K562 (cell line): ENCODE results near the gene CAPRIN2. TPM values are rescaled to one million over a fixed set of nuclear protein-coding genes. Genes with fewer than 3 reads are reported as not detected.
A peak's percentile ranks its signal among the peaks of the same experiment; 100 is the strongest.

ENCODE experiments used
- AFF4 ChIP-seq: sonication (generic); formaldehyde crosslinking; IDR thresholded peaks from 2 replicates; pipeline ENCODE4 v1.8.0; 2023; ENCODE audit warnings: mild to moderate bottlenecking, missing genetic modification reagents
- CHD2 ChIP-seq: IDR thresholded peaks from 2 replicates; pipeline ENCODE4 v1.6.1; 2011; ENCODE audit warnings: low read depth, low read length
- DDX20 ChIP-seq: fragments of 450-650 bp; IDR thresholded peaks from 2 replicates; pipeline ENCODE4 v1.6.1; 2016; ENCODE audit warnings: missing genetic modification characterization, low read depth, mild to moderate bottlenecking, missing compliant biosample characterization, moderate library complexity
- ETV1 ChIP-seq: fragments of 450-650 bp; conservative IDR thresholded peaks from 2 replicates; pipeline ENCODE4 v1.6.1; 2016; ENCODE audit warnings: missing genetic modification characterization, control low read depth, low read depth, missing compliant biosample characterization
- MAFF ChIP-seq: IDR thresholded peaks from 2 replicates; pipeline ENCODE4 v1.6.1; 2012; ENCODE audit warnings: low read length, improper control_type of control experiment
- MCM7 ChIP-seq, 2 experiments: fragments of 450-650 bp; IDR thresholded peaks; 2 replicates each; pipeline ENCODE4 v1.6.1; 2016 to 2018
- NELFE ChIP-seq: IDR thresholded peaks from 2 replicates; pipeline ENCODE4 v1.6.1; 2011; ENCODE audit warnings: mild to moderate bottlenecking; ENCODE audit not compliant: insufficient read depth, insufficient read length
- NR2C1 ChIP-seq, 2 experiments: fragments of 450-650 bp; IDR thresholded peaks; 2 replicates each; pipeline ENCODE4 v1.6.1; 2017; ENCODE audit warnings: mild to moderate bottlenecking in 2 of 2, antibody characterized with exemption in 1 of 2, inconsistent platforms in 1 of 2, missing compliant biosample characterization in 1 of 2, missing genetic modification characterization in 1 of 2
- SFPQ ChIP-seq: fragments of 200-400 bp; formaldehyde crosslinking; IDR thresholded peaks from 2 replicates; pipeline ENCODE4 v1.6.1; 2017; ENCODE audit warnings: mild to moderate bottlenecking, low read depth, low read length, moderate library complexity
- SPI1 ChIP-seq: IDR thresholded peaks from 2 replicates; pipeline ENCODE4 v1.6.1; 2011; ENCODE audit warnings: low read depth, low read length, control low read depth, borderline replicate concordance
- ZNF407 ChIP-seq: fragments of 450-650 bp; IDR thresholded peaks from 2 replicates; pipeline ENCODE4 v1.6.1; 2016; ENCODE audit warnings: low read depth
- ZNF76 ChIP-seq: fragments of 250-450 bp; sonication (Bioruptor Pico); IDR thresholded peaks from 2 replicates; pipeline ENCODE4 v1.4.0; 2020; ENCODE audit warnings: mild to moderate bottlenecking, moderate library complexity, borderline replicate concordance
- polyA plus RNA-seq, 8 experiments: library from polyadenylated mRNA; depleted of rRNA in 4 of 8; stranded (reverse) in 5 of 8; unstranded in 3 of 8; fragments of >200 nt; fragmentation: Nextera tagmentation in 2 of 8; fragmentation: Illumina TruSeq in 1 of 8; extraction: Ambion mirVana in 2 of 8; extraction: Trizol in 1 of 8; gene quantifications; 2 replicates each; pipeline versions ENCODE4 v1.2.1 to v1.2.3, GENCODE V29; 2011 to 2014; ENCODE audit warnings: inconsistent platforms in 1 of 8, missing spikeins in 1 of 8
- total RNA-seq, 7 experiments: library from RNA; depleted of rRNA in 6 of 7; stranded (reverse); fragments of >200 nt in 6 of 7; fragmentation: Illumina TruSeq in 2 of 7; extraction: Trizol in 2 of 7; gene quantifications; 2 replicates each; pipeline versions ENCODE4 v1.2.1 to v1.2.3, GENCODE V29; 2011 to 2021; ENCODE audit warnings: low replicate concordance in 1 of 7

Gene CAPRIN2
- total and polyA plus RNA-seq, 9 of the 15 experiments (the other 6 are each of a cell fraction or from before 2014, with no cell fraction given), result 2.3 to 14.5 (median 8.9) TPM

GRCh38 chr12:30695199-30696102, 59.3 kb downstream of the CAPRIN2 start, which contains the start of gene IPO8 (continued):
- TF ChIP-seq SFPQ, result no peak
- no peak for TF ChIP-seq NELFE
- peak; percentile 69 for TF ChIP-seq ETV1 (tag)
- TF ChIP-seq MAFF, result no peak
- TF ChIP-seq AFF4 (CRISPR knock-in tag), result 0 out of 2 replicates have a peak, but pooled peaks have one; percentile 19
- TF ChIP-seq DDX20 (tag), result no peak
- no peak for TF ChIP-seq ZNF76 (CRISPR knock-in tag)
- no peak for TF ChIP-seq ZNF407
- TF ChIP-seq SPI1, result no peak
- TF ChIP-seq CHD2, result no peak
- TF ChIP-seq NR2C1 (IDR thresholded peaks at IDR 0.05), result peak; percentile 84
- peak; percentile 88 for TF ChIP-seq NR2C1 (tag; IDR thresholded peaks at IDR 0.05)
- TF ChIP-seq MCM7 (IDR thresholded peaks at IDR 0.05), result no peak
